Right ventricle myocardium inferior (tissue), 1 donor: ENCODE results near the gene CASR. TPM values are rescaled to one million over a fixed set of nuclear protein-coding genes. Genes with fewer than 3 reads are reported as not detected.

Source experiments
- ATAC-seq: fragments of 200-7000 bp; cut with Tn5 transposase; one replicate; pipeline ENCODE4 v1.9.1; 2020; ENCODE audit warnings: mild to moderate bottlenecking, moderate library complexity
- DNase-seq: peaks from one replicate; pipeline ENCODE4 v3.0.0; 2021; ENCODE audit errors: missing footprints
- intact Hi-C: fragments of 100-400 bp; cut with DNase I; formaldehyde crosslinking; loops from one replicate; pipeline ENCODE4 v1.11.0; 2022
- total RNA-seq: library from RNA; stranded (reverse); fragmentation: NEBNext Ultra II Directional; extraction: Animal tissue kit (Norgen Biotek cat#: 25700); gene quantifications from one replicate; pipeline ENCODE4 v1.2.1, GENCODE V29; 2021
- donor health status: DM: no; HTN: yes; CAD: no; lungs with severe emphysema.

The CASR gene
- total RNA-seq, 1 donor from 2014 or later: not detected

GRCh38 chr3:122294359-122294758, 110.9 kb downstream of the CASR start:
- ATAC-seq: peak; percentile 16
- DNase-seq: no peak
- intact Hi-C loops: no loop called here

- peak; percentile 69 for ATAC-seq
- intact Hi-C loops: no loop called here
- no peak for DNase-seq
Observed at GRCh38 chr3:122295266-122296062, 112.0 kb downstream of the CASR start.

- ATAC-seq (no peak), DNase-seq (no peak)
- intact Hi-C loops: no loop called here
Observed at GRCh38 chr3:122298239-122298638, 114.8 kb downstream of the CASR start.

- no peak for DNase-seq
- no peak for ATAC-seq
- intact Hi-C loops: no loop called here
Observed at GRCh38 chr3:122299215-122299614, 115.7 kb downstream of the CASR start.

GRCh38 chr3:122299872-122300460, 116.5 kb downstream of the CASR start:
- DNase-seq (no peak), ATAC-seq (no peak)
- intact Hi-C loops: no loop called here

GRCh38 chr3:122301063-122301462, 117.6 kb downstream of the CASR start:
- ATAC-seq: no peak
- no peak for DNase-seq
- intact Hi-C loops: no loop called here

GRCh38 chr3:122305818-122306621, 122.6 kb downstream of the CASR start:
- ATAC-seq: no peak
- intact Hi-C loops: no loop called here

GRCh38 chr3:122306622-122306953, 123.1 kb downstream of the CASR start:
- ATAC-seq (no peak), DNase-seq (no peak)
- intact Hi-C loops: no loop called here

More at GRCh38 chr3:122305818-122306621, 122.6 kb downstream of the CASR start:
- no peak for DNase-seq

GRCh38 chr3:122307094-122307687, 123.7 kb downstream of the CASR start:
- intact Hi-C loops: no loop called here
- no peak for DNase-seq
- no peak for ATAC-seq

GRCh38 chr3:122307976-122308375, 124.5 kb downstream of the CASR start:
- intact Hi-C loops: no loop called here
- ATAC-seq (no peak), DNase-seq (no peak)

GRCh38 chr3:122310361-122310760, 126.9 kb downstream of the CASR start:
- ATAC-seq: no peak
- intact Hi-C loops: no loop called here
- no peak for DNase-seq

GRCh38 chr3:122312826-122313225, 129.4 kb downstream of the CASR start:
- ATAC-seq (no peak), DNase-seq (no peak)
- intact Hi-C loops: no loop called here

GRCh38 chr3:122313281-122313680, 129.8 kb downstream of the CASR start:
- no peak for ATAC-seq
- intact Hi-C loops: no loop called here
- DNase-seq: no peak

- no peak for DNase-seq
- intact Hi-C loops: no loop called here
- ATAC-seq: no peak
Observed at GRCh38 chr3:122314228-122314876, 130.9 kb downstream of the CASR start.

- DNase-seq (no peak), ATAC-seq (no peak)
- intact Hi-C loops: no loop called here
Observed at GRCh38 chr3:122315619-122316018, 132.2 kb downstream of the CASR start.

GRCh38 chr3:122316368-122316767, 132.9 kb downstream of the CASR start:
- no peak for ATAC-seq

GRCh38 chr3:122318620-122319019, 135.2 kb downstream of the CASR start:
- intact Hi-C loops: no loop called here
- DNase-seq: no peak

More at GRCh38 chr3:122316368-122316767, 132.9 kb downstream of the CASR start:
- no peak for DNase-seq
- intact Hi-C loops: no loop called here

GRCh38 chr3:122322095-122323075, 138.9 kb downstream of the CASR start:
- ATAC-seq (no peak), DNase-seq (no peak)
- intact Hi-C loops: no loop called here

More at GRCh38 chr3:122318620-122319019, 135.2 kb downstream of the CASR start:
- no peak for ATAC-seq
